DMS114 treated with DMSO at 0.1 percent for 48 hours (cell line): ENCODE results near the gene G6PC3.
"Not testable (repeated sequence)": the region's sequence is repeated elsewhere in the genome, so short reads cannot be mapped to it uniquely, and the experiment has no call there.

Source experiments
- DNase-seq: peaks from one replicate; lab custom pipeline; 2025; ENCODE audit not compliant: unreplicated experiment; lab: John Stamatoyannopoulos, UW

Gene G6PC3

DNA sequence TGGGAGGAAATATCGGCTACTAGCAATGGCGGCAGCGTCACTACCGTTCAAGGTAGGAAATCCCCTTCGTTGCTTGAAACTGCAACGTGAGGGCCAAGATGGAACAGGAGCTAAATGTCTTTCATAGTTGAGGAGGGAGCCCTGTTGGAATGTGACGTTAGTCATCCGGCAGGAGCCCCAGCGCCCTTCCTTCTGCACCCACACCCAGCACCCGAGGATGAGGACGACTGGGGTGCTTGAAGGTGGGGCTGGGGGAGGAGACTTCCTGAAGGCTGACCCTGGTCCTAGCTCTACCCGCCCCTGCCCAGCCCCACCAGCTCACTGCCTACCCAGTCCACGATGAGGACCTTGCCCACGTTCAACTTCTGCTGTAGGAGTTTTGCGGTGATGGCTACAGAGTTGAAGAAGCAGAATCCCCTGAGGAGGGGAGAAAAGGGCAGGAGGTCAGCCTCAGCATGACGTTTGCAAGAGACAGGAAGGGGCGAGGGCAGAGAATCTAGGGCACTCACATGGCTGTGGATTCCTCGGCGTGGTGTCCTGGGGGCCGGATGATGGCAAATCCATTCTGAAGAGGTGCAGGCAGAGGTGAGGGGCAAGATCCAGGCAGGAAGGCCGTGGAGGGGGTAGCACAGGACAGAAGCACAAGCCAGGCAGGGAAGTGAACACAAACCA, 11.9 kb downstream of the G6PC3 start:
- DNase-seq = no peak

- no peak for DNase-seq
These were observed 12.8 kb downstream of the G6PC3 start for GRCh38 chr17:44083250-44083849.

- no peak for DNase-seq
These were observed 13.6 kb downstream of the G6PC3 start for GRCh38 chr17:44084131-44084538.

- DNase-seq = no peak
These were observed 14.4 kb downstream of the G6PC3 start for GRCh38 chr17:44084921-44085320.

- DNase-seq = no peak
These were observed 15.4 kb downstream of the G6PC3 start for GRCh38 chr17:44085908-44086307.

GRCh38 chr17:44086364-44087311, 16.1 kb downstream of the G6PC3 start:
- DNase-seq = no peak

DNA sequence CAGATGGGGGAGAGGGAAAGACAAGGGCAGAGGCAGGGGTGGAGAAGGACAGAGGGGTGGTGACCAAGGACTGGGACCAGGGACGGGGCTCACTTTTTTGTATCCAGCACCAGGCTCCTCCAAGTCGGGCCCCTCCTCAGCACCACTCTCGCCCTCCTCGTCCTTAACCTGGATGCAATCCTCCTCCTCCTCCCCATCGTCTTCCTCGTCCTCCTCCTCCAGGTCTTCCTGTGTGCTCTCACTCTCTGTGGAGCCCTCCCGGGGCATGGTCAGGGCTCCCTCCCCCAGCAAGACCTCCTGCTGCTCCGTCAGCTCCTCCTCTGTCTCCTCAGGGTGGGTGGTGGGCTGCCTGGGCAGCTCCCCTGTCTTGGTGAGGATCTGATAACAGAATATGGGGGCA, 16.8 kb downstream of the G6PC3 start:
- no peak for DNase-seq

GRCh38 chr17:44088254-44088653, 17.7 kb downstream of the G6PC3 start:
- no peak for DNase-seq

DNA sequence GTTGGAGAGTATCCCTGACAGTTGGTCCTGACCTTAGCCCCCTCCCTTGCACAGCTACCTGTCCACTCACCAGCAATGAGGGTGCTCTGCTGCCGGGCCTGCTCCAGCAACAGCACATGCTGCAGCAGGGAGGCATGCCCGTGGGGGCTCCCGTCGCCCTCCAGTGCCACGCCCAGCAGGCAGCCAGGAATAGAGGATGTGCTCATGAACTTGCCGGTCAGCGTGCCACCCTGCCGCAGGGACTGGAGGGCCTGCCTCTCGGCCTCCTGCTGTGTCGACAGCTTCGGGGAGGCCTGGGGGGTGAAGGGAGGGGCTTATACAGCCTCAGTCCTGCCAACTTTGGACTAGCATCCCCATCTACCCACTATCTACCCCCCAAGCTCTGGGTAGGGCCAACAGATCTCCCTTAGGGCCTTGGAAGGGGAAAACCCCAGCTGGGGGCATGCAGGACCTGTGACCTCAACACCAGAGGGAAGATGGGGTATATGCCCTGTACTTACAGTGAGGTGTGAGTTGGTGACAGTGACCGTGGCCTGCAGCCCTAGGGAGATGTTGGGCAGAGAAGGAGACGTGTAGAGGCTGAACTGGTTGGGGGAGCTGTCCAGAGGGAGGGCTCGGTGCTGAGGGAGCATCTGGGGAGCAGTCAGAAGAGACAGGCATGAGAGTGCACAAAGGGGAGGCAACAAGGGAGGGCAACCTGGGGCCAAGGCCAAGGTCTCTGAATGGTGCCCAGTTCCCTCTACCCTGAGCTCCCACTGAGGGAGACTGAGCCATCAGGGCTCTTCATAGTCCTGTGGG, 20.9 kb downstream of the G6PC3 start:
- DNase-seq = no peak

GRCh38 chr17:44092051-44092450, 21.5 kb downstream of the G6PC3 start:
- no peak for DNase-seq

GRCh38 chr17:44093231-44093900, 22.8 kb downstream of the G6PC3 start:
- no peak for DNase-seq

GRCh38 chr17:44094701-44095387, 24.3 kb downstream of the G6PC3 start:
- DNase-seq = no peak

- no peak for DNase-seq
These were observed 24.8 kb downstream of the G6PC3 start for GRCh38 chr17:44095388-44095646.

DNA sequence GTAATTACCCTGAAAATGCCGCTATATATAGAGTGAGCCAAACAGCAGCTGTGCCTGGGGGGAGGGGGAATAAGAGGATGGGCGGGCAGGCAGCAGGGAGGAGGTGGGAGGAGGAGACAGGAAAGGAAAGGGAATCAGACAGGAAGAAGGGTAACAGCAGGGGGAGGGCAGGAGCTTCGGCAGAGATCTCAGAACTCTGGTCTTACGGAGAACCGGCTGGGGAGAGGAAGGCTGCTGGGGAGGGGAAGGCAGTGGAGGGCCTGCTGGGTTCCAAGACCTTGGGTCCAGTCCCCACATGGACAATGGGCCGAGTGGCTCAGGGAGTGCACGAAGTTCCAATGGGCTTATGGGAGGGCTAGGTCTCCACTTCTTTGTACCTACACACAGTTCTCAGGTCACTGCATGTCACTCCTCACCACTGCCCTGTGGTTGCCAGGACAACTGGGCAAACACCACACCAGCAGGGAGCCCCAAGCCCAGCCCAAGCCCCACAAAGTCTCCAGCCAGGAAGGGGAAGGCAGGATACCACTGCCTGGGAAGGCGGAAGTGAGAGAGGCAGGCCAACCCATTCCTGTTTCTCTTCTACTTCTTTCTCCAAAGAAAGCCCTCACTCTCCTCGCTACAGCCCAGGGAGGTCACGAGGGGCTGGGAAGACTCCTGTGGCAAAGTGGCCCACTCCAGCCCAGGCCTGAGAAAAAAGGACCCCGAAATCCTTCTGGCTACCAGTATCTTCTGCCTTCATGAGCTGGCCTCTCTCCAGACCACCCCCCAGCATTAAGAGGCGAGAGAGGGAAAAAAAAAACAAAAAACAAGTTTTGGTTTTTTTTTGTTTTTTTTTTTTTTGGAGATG, 25.3 kb downstream of the G6PC3 start:
- DNase-seq = no peak

DNA sequence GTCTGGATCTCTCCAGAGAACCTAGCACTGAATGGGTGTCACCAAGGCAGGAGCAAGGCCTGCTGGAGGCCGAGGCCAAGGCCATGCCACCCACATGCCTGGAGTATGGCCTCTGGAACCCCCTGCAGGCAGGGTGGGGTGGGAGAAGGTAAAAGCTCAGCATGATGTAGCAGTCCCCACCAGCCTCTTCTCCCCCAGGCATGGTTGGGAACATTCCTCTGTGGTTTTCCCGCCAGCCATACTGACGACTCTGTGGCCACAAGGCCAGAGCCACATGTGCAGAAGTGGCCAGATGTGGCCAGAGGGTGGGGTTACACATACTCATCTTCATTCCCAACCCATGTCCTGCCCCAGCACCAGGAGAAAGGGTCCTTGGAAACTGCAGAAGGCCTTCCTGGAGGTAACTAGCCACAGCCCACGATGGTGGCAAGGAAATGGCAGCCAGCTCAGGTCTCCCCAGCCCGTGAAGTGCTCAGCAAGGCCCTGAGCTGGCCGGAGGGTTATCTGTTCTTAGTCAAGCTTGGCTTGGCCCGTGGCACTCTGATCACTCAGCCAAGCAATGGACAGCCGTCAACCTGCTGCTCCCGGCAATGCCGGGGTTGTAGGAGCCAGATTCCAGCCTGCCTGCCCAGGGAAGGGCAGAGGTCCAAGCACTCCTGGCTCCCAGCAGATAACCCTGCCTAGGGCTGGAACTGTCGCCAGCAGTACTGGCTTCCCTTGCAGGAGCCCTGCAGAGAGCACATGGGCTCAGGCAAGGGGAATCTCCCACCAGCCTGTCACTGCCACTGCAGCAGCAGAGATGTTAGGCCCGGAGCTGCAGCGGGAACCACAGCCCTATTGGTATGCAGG, 26.8 kb downstream of the G6PC3 start:
- DNase-seq = no peak

DNA sequence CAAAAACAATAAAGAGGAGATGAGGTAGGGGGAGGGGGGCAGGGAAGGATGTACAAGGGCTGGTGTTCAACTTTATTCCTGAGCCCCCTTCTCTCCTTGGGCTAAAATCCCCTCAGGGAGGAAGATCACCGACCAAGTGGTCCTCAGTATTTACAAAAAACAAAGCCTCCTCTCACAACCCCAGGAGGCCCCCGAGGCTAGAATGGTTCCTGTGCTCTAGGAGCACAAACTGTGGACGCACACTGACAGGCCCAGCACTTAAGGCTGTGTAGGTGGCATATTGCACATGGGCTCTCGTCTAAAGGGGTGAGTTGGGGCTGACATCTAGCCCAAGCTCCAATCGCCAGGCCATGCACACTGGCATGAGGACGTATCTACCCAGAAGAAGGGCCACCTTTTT, 31.3 kb downstream of the G6PC3 start:
- DNase-seq = not testable (repeated sequence)

DNA sequence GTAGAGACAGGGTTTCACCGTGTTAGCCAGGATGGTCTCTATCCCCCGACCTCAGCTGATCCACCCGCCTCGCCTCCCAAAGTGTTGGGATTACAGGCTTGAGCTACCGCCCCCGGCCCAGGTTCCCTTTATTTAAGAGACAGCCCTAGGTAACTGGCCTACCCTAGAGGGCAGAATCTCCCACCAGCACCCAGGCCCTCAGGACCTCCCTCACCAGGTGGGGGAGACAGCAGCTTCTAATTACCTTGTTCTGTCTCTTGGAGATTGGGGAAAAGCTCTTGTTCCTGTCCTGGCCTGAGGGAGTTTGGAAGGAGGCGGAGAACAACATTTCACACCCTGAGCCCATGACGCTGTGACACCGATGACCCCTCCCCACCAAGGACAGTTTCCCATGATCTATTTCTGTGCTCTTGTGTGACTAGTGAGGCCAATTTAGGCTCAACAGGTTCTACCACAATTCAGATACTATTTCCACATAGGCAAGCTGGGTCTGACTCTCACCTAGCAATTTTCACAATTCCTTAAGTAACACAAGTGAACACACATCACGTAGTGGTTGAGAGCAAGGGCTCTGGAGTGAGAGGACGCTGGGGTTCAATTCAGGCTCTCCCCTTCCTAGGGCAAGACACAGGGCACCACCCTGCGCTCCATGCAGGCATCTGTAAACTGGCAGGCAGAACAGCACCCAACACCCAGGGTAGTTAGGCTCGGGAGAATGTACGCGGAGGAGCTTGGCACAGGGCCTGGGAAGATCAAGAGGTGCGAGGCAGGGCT, 32.5 kb downstream of the G6PC3 start:
- no peak for DNase-seq

DNA sequence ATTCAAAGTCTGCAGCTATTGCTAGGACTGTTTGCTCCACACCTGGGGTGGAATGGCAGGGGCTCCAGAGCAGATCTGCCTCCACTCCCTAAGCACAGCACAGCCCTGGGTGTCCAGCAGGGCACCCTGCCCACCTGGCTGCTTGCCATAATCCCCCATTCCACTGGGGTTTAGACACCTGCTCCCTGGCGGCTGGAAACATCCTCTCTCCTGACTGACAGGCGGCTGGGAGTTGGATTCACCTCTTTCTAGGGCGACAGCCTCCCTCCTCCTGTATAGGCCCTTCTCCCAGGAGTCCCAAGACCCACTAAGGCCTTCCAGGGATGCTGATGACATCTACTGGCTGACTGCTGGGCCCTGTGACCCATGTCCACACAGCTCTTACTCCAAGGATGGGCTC, 34.9 kb downstream of the G6PC3 start:
- no peak for DNase-seq
